GM23248 (cell line): Measurements from ENCODE around the gene NHS. TPM values are rescaled to one million over a fixed set of nuclear protein-coding genes. Genes with fewer than 3 reads are reported as not detected.

ENCODE experiments used
- DNase-seq: peaks from one replicate; pipeline ENCODE4 v3.0.0-alpha.2; 2015
- H2AFZ ChIP-seq: fragments of 200-600 bp; sonication (generic); 2 replicates; pipeline ENCODE4 v1.6.1; 2016; ENCODE audit warnings: antibody characterized with exemption
- H3F3A ChIP-seq: fragments of 200-600 bp; sonication (generic); 2 replicates; pipeline ENCODE4 v1.6.1; 2016; ENCODE audit warnings: mild to moderate bottlenecking, antibody characterized with exemption, mixed run types; ENCODE audit not compliant: insufficient read depth
- H3K27ac ChIP-seq: fragments of 200-600 bp; sonication (generic); 2 replicates; pipeline ENCODE4 v1.5.1; 2016; ENCODE audit warnings: mild to moderate bottlenecking
- H3K27me3 ChIP-seq: fragments of 200-600 bp; sonication (generic); replicated peaks from 2 replicates; pipeline ENCODE4 v1.6.1; 2016; ENCODE audit warnings: mild to moderate bottlenecking; ENCODE audit not compliant: insufficient read depth
- H3K36me3 ChIP-seq: fragments of 200-600 bp; sonication (generic); 2 replicates; pipeline ENCODE4 v1.6.1; 2016; ENCODE audit warnings: low read depth, mild to moderate bottlenecking
- H3K4me1 ChIP-seq: fragments of 200-600 bp; sonication (generic); 2 replicates; pipeline ENCODE4 v1.6.1; 2016; ENCODE audit warnings: mild to moderate bottlenecking; ENCODE audit not compliant: insufficient read depth
- H3K4me2 ChIP-seq: fragments of 200-600 bp; sonication (generic); one replicate; pipeline ENCODE4 v1.6.1; 2016; ENCODE audit warnings: mild to moderate bottlenecking; ENCODE audit not compliant: unreplicated experiment
- H3K4me3 ChIP-seq: fragments of 200-600 bp; sonication (generic); 2 replicates; pipeline ENCODE4 v1.5.1; 2016; ENCODE audit warnings: mild to moderate bottlenecking
- H3K79me2 ChIP-seq: fragments of 200-600 bp; sonication (generic); 2 replicates; pipeline ENCODE4 v1.6.1; 2016; ENCODE audit warnings: mild to moderate bottlenecking; ENCODE audit not compliant: insufficient read depth
- H3K9ac ChIP-seq: fragments of 200-600 bp; sonication (generic); 2 replicates; pipeline ENCODE4 v1.6.1; 2016; ENCODE audit warnings: mild to moderate bottlenecking
- H3K9me2 ChIP-seq: fragments of 200-600 bp; sonication (generic); 2 replicates; pipeline ENCODE4 v1.6.1; 2016; ENCODE audit warnings: mixed run types, mild to moderate bottlenecking, moderate library complexity; ENCODE audit not compliant: insufficient read depth
- H3K9me3 ChIP-seq: fragments of 200-600 bp; sonication (generic); one replicate; pipeline ENCODE4 v1.6.1; 2017; ENCODE audit warnings: low read depth
- H4K20me1 ChIP-seq: fragments of 200-600 bp; sonication (generic); 2 replicates; pipeline ENCODE4 v1.6.0; 2016; ENCODE audit not compliant: insufficient read depth
- EZH2 ChIP-seq: fragments of 200-600 bp; sonication (generic); IDR thresholded peaks from 2 replicates; pipeline ENCODE4 v1.6.1; 2018; ENCODE audit warnings: antibody characterized with exemption, mild to moderate bottlenecking; ENCODE audit not compliant: insufficient read depth, poor library complexity, severe bottlenecking
- EZH2phosphoT487 ChIP-seq: fragments of 200-600 bp; sonication (generic); IDR thresholded peaks from 2 replicates; pipeline ENCODE4 v1.6.1; 2018; ENCODE audit warnings: antibody characterized with exemption, moderate library complexity, mild to moderate bottlenecking, low read depth; ENCODE audit not compliant: insufficient read depth
- WGBS, 2 experiments: methylation state at CpG; one replicate each; pipeline ENCODE4 v1.1.6; 2015 to 2017; ENCODE audit warnings: low lambda C conversion rate in 2 of 2, low coverage in 1 of 2; ENCODE audit errors: missing lambda C conversion rate in 2 of 2; 5-methylcytosine and 5-hydroxymethylcytosine counted together
- in situ Hi-C: fragments of 300-500 bp; cut with MboI; formaldehyde crosslinking; loops from 2 replicates; pipeline ENCODE4 v1.15.0; 2020
- polyA plus RNA-seq: library from polyadenylated mRNA; unstranded; fragments of >200 nt; fragmentation: Nextera tagmentation; extraction: Ambion mirVana; gene quantifications from 2 replicates; pipeline ENCODE4 v1.2.1, GENCODE V29; 2016
- total RNA-seq: library from RNA; depleted of rRNA; stranded (reverse); fragments of >200 nt; shearing (Covaris generic); gene quantifications from 2 replicates; pipeline ENCODE4 v1.2.3, GENCODE V29; 2014

The NHS gene
- total and polyA plus RNA-seq, 2 experiments from 2014 or later = 1.0 to 5.6 TPM

DNA sequence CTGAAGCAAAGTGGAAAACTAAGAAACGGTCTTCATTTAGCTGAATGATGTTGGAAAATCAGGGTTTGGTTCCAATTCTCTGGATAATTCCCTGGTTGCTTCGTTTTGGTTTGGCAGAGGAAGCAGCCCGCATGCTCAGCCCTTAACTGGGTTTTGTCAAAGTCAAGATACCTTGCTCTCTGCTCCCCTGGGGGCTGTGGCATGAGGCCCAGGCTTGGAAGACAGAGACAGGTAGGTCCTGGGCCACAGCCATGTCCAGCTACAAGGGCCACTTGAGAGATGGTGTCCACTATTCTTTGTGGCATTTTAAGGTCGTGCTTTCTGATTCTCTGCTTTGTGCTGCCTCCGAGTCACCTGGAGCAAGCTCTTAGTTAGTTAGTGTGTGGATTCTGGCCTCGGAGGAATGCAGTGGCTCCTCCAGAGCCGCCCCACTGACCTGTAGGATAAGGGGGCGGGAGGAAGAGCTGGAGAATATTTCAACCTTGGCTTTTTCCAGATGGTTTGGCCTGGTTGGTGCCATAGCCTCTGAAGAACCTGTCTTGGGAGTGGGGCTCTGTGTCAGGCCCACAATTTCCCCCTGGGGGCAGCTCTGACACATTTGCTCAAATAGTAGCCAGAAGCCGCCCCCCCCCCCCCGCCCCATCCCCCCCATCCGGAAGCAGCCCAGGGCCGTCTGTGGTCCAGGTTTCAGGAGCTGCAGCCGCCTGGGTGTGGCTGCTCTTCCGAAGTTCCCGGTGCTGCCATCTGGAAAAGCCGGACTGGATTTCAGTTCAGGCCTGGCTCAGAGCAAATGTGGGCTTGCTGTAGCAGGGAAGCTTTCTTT, 147.1 kb downstream of the NHS start:
- no peaks in the 10 kb centered on the region for H3K9me3 ChIP-seq
- H3K27ac ChIP-seq = no peak overlapping the region
- in situ Hi-C loops = no loop called here
- no peaks in the 10 kb centered on the region for H3K79me2 ChIP-seq
- no peaks in the 10 kb centered on the region for H3K27me3 ChIP-seq
- no peaks in the 10 kb centered on the region for H3K36me3 ChIP-seq
- H3K4me3 ChIP-seq = no peak overlapping the region
- H2AFZ ChIP-seq = no peak overlapping the region
- TF ChIP-seq EZH2 = no peak
- no peak for TF ChIP-seq EZH2phosphoT487
- H3K4me2 ChIP-seq = no peak overlapping the region
- WGBS, 2 experiments = 48 to 59% methylated on average over 11 to 12 of the region's 16 CpGs
- no peaks in the 10 kb centered on the region for H3K9me2 ChIP-seq
- no peaks in the 10 kb centered on the region for H4K20me1 ChIP-seq
- H3K4me1 ChIP-seq = peaks cover 29% of the 10 kb centered on the region
- H3F3A ChIP-seq = no peaks in the 10 kb centered on the region
- peak; percentile 50 for DNase-seq
- H3K9ac ChIP-seq = no peak overlapping the region

- Histone ChIP-seq H3K27ac (peak overlapping the region; percentile 67), H3K9ac (0 out of 2 replicates have a peak overlapping the region, but pooled peaks have one; percentile 28), H3K4me1 (peaks cover 37% of the 10 kb centered on the region), H3K27me3 (no peaks in the 10 kb centered on the region), H3K79me2 (peaks cover 6% of the 10 kb centered on the region; the same call in 1 of the 2 replicates), H3K36me3 (no peaks in the 10 kb centered on the region), H3K4me2 (peak overlapping the region; percentile 34), H2AFZ (no peak overlapping the region), H3K9me3 (no peaks in the 10 kb centered on the region), H3K4me3 (peak overlapping the region; percentile 35; the same call in 1 of the 2 replicates), H4K20me1 (no peaks in the 10 kb centered on the region), H3K9me2 (no peaks in the 10 kb centered on the region), H3F3A (no peaks in the 10 kb centered on the region)
- TF ChIP-seq EZH2 = no peak
- no peak for TF ChIP-seq EZH2phosphoT487
- in situ Hi-C loops = loop anchor here (25.0 kb wide), 1 partner anchor 288 kb away; no protein-coding TSS in a partner anchor
- no peak for DNase-seq
- 4 to 9% methylated on average over 1 of the region's 1 CpG for WGBS, 2 experiments
Observed at GRCh38 chrX:17525266-17525665, 150.3 kb downstream of the NHS start.

GRCh38 chrX:17525762-17526555, 151.0 kb downstream of the NHS start:
- Histone ChIP-seq H3K27ac (peak overlapping the region; percentile 67), H3K36me3 (no peaks in the 10 kb centered on the region), H3K4me2 (peak overlapping the region; percentile 34), H3K79me2 (peaks cover 6% of the 10 kb centered on the region; the same call in 1 of the 2 replicates), H3K4me3 (peak overlapping the region; percentile 35; the same call in 1 of the 2 replicates), H3K27me3 (no peaks in the 10 kb centered on the region), H3K9me3 (no peaks in the 10 kb centered on the region), H4K20me1 (no peaks in the 10 kb centered on the region), H3F3A (no peaks in the 10 kb centered on the region), H3K9me2 (no peaks in the 10 kb centered on the region), H3K9ac (0 out of 2 replicates have a peak overlapping the region, but pooled peaks have one; percentile 28), H3K4me1 (peaks cover 31% of the 10 kb centered on the region), H2AFZ (no peak overlapping the region)
- DNase-seq = peak; percentile 68
- WGBS, 2 experiments = 66 to 75% methylated on average over 8 of the region's 8 CpGs
- in situ Hi-C loops = loop anchor here (25.0 kb wide), 1 partner anchor 289 kb away; no protein-coding TSS in a partner anchor
- TF ChIP-seq EZH2phosphoT487 (no peak), EZH2 (no peak)

DNA sequence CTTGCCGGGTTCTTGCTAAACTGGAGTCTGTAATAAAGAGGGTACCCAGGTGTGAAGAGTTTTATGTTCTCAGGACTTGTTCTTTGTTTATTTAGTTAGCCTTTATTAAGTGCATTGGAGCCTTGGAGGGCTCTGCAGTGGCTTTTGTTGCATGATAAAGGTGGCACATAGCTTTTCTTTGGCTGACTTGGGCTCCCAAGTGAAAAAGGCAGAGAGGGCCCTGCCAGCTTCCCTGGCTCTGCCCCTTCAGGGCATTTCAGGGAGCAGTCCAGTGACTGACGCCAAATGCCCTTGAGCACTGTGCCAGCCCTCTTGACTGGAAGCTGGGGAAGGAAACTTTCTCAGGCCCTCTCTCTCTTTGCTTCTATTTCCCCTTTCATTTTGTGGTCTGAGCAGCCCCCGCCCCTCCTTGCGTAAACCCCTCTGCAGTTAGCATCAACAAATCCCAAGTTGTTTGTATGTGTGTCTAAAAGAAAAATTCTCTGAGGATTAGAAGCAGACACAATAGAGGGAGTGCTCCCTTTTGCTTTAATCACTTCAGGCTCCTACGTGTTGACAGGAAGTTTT, 152.2 kb downstream of the NHS start:
- Histone ChIP-seq H4K20me1 (no peaks in the 10 kb centered on the region), H3K4me3 (no peak overlapping the region), H3K9me2 (no peaks in the 10 kb centered on the region), H2AFZ (no peak overlapping the region), H3K27me3 (no peaks in the 10 kb centered on the region), H3F3A (no peaks in the 10 kb centered on the region), H3K27ac (no peak overlapping the region), H3K79me2 (peaks cover 6% of the 10 kb centered on the region; the same call in 1 of the 2 replicates), H3K9me3 (no peaks in the 10 kb centered on the region), H3K4me1 (peaks cover 31% of the 10 kb centered on the region), H3K9ac (no peak overlapping the region), H3K4me2 (no peak overlapping the region), H3K36me3 (no peaks in the 10 kb centered on the region)
- DNase-seq = no peak
- TF ChIP-seq EZH2 = no peak
- TF ChIP-seq EZH2phosphoT487 = no peak
- WGBS, 2 experiments = 45 to 48% methylated on average over 4 to 5 of the region's 5 CpGs
- in situ Hi-C loops = loop anchor here (25.0 kb wide), 1 partner anchor 290 kb away; no protein-coding TSS in a partner anchor
